Adrenal gland (tissue), 12 donors: Measurements from ENCODE around the gene CCDC27. TPM values are rescaled to one million over a fixed set of nuclear protein-coding genes. Genes with fewer than 3 reads are reported as not detected.

Source experiments
- DNase-seq, 7 donors: peaks; one replicate each; pipeline ENCODE4 v3.0.0-alpha.2; 2019 to 2020
- H3K27ac ChIP-seq, 5 donors: fragments of 200-600 bp; sonication (generic) in 4 of 5; 1 replicate in 3 of 5; 2 replicates in 2 of 5; pipeline versions ENCODE4 v1.5.1 to v1.8.0; 2016 to 2020; ENCODE audit warnings: mild to moderate bottlenecking in 1 of 5
- H3K27me3 ChIP-seq: fragments of 200-600 bp; 2 replicates; pipeline ENCODE4 v1.8.0; 2021
- H3K36me3 ChIP-seq, 2 donors: fragments of 200-600 bp; replicated peaks in 1 of 2; 1 replicate in 1 of 2; 2 replicates in 1 of 2; pipeline versions ENCODE4 v1.5.1 to v1.8.0; 2018 to 2022
- H3K4me1 ChIP-seq, 2 donors: fragments of 200-600 bp; replicated peaks in 1 of 2; 1 replicate in 1 of 2; 2 replicates in 1 of 2; pipeline versions ENCODE4 v1.5.1 to v1.8.0; 2018 to 2021
- H3K4me3 ChIP-seq, 4 donors: fragments of 200-600 bp; sonication (generic) in 3 of 4; one replicate each; pipeline ENCODE4 v1.5.1; 2016 to 2018
- H3K9me3 ChIP-seq, 3 donors: fragments of 200-600 bp; sonication (generic) in 1 of 3; replicated peaks in 1 of 3; 1 replicate in 2 of 3; 2 replicates in 1 of 3; pipeline versions ENCODE4 v1.5.1 to v1.8.0; 2016 to 2021
- POLR2A ChIP-seq, 2 donors: fragments of 450-650 bp; IDR thresholded peaks; one replicate each; pipeline ENCODE4 v1.6.1; 2017; ENCODE audit warnings: antibody characterized with exemption in 2 of 2, mild to moderate bottlenecking in 2 of 2, moderate library complexity in 1 of 2
- WGBS, 4 donors: extraction: QIAGEN DNeasy Blood & Tissue Kit in 2 of 4; methylation state at CpG; one replicate each; pipeline versions ENCODE4 v1.1.5 to v1.1.7; 2013 to 2017; 5-methylcytosine and 5-hydroxymethylcytosine counted together
- intact Hi-C, 2 donors: fragments of 100-400 bp; cut with DNase I; formaldehyde crosslinking; loops; one replicate each; pipeline versions ENCODE4 v1.14.1 to v1.15.0; 2022 to 2023
- polyA plus RNA-seq, 3 donors: library from polyadenylated mRNA; stranded (reverse); fragments of 200-250 nt in 2 of 3; fragments of 350-450 nt in 1 of 3; fragmentation: Illumina TruSeq in 1 of 3; extraction: RNeasy Lipid Tissue Mini Kit (QIAGEN cat#74804) in 1 of 3; gene quantifications; one replicate each; pipeline ENCODE4 v1.2.3, GENCODE V29; 2013 to 2014
- total RNA-seq, 9 donors: library from RNA; depleted of rRNA in 4 of 9; stranded (reverse); fragments of >200 nt in 4 of 9; fragments of 120-200 nt in 1 of 9; fragmentation: NEBNext Ultra II Directional in 1 of 9; extraction: Animal tissue kit (Norgen Biotek cat#: 25700) in 1 of 9; gene quantifications; one replicate each; pipeline versions ENCODE4 v1.1.0 to v1.2.4, GENCODE V29; 2013 to 2023
- TF ChIP-seq, protein P1 (sequence below), 6 experiments: fragments of 450-650 bp in 4 of 6; fragments of 200-600 bp in 2 of 6; sonication (generic) in 1 of 6; IDR thresholded peaks; 1 replicate in 5 of 6; 2 replicates in 1 of 6; pipeline versions ENCODE4 v1.5.1 to v1.8.0; 2016 to 2021; ENCODE audit warnings: antibody characterized with exemption in 6 of 6, mild to moderate bottlenecking in 2 of 6, moderate library complexity in 1 of 6
- donor health status: healthy with polysubstance abuse.
- donor health status: Bipolar disorder and iron deficiency.
- donor health status: DM: yes; HTN: yes; CAD: no.
- donor health status: DM: no; HTN: no; CAD: no.
- donor health status: DM: no; HTN: no; CAD: no.
- donor health status: DM: yes; HTN: yes; CAD: no.

Gene CCDC27
- total and polyA plus RNA-seq, 12 donors = not detected

DNA sequence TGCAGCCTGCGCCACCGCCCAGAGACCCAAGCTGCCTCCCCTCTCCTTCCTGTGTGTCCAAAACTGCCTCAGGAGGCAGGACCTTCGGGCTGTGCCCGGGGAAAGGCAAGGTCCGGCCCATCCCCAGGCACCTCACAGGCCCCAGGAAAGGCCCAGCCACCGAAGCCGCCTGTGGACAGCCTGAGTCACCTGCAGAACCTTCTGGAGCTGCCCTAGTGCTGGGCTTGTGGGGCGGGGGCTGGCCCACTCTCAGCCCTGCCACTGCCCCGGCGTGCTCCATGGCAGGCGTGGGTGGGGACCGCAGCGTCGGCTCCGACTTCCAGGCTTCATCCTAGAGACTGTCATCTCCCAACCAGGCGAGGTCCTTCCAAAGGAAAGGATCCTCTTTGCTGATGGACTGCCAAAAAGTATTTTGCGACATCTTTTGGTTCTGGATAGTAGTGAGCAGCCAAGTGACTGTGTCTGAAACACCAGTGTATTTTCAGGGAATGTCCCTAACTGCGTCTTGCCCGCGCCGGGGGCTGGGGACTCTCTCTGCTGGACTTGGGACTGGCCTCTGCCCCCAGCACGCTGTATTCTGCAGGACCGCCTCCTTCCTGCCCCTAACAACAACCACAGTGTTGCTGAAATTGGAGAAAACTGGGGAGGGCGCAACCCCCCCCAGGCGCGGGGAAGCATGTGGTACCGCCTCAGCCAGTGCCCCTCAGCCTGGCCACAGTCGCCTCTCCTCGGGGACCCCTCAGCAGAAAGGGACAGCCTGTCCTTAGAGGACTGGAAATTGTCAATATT lies 19.0 kb upstream of the CCDC27 start:
- Histone ChIP-seq H3K27ac (no peak overlapping the region), H3K9me3 (no peaks in the 10 kb centered on the region), H3K27me3 (no peaks in the 10 kb centered on the region), H3K4me1 (no peaks in the 10 kb centered on the region), H3K36me3 (peaks cover 0 to 23% of the 10 kb centered on the region in 2 donors), H3K4me3 (no peak overlapping the region)
- intact Hi-C loops = no loop called here
- no peak for DNase-seq
- WGBS, 4 donors = 70 to 89% (median 81%) methylated on average over 13 to 29 of the region's 29 CpGs
- TF ChIP-seq, protein P1, sequence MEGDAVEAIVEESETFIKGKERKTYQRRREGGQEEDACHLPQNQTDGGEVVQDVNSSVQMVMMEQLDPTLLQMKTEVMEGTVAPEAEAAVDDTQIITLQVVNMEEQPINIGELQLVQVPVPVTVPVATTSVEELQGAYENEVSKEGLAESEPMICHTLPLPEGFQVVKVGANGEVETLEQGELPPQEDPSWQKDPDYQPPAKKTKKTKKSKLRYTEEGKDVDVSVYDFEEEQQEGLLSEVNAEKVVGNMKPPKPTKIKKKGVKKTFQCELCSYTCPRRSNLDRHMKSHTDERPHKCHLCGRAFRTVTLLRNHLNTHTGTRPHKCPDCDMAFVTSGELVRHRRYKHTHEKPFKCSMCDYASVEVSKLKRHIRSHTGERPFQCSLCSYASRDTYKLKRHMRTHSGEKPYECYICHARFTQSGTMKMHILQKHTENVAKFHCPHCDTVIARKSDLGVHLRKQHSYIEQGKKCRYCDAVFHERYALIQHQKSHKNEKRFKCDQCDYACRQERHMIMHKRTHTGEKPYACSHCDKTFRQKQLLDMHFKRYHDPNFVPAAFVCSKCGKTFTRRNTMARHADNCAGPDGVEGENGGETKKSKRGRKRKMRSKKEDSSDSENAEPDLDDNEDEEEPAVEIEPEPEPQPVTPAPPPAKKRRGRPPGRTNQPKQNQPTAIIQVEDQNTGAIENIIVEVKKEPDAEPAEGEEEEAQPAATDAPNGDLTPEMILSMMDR (IDR thresholded peaks at IDR 0.05) = no peak
- no peak for TF ChIP-seq POLR2A (IDR thresholded peaks at IDR 0.05)

DNA sequence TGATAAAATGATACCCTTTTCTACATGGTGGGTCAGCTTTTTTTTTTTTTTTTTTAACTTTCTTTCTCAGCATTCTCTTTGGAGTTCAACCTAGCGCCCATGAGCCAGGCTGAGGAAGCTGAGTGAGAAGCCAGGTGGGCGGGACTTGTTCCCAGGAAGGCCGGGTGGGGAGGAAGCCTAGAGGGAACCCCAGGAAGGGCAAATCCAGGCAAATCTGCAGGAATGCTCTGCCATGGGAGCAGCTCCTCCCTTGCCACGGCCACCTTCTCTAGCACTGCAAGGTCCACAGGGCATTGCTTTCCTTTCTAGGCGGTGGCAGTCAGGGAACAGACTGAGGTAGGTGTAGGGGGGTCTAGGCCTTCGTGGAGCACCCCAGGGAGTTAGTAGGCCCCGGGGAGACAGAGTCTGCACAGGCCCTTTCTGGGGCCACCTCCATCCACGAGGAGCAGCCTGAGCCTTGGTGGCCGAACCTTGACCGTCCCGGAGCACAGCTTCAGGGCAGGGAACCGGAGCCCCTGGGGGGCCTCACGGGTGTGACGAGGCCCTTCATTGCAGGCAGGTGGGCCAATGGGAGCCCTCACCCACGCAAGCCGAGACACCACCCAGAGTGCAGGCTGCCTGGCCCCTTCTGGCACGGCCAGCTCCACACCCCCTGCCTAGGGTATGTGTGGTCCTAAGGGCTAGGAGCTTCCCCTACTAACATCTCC lies 18.2 kb upstream of the CCDC27 start:
- intact Hi-C loops = no loop called here
- Histone ChIP-seq H3K4me1 (no peaks in the 10 kb centered on the region), H3K27me3 (no peaks in the 10 kb centered on the region), H3K4me3 (no peak overlapping the region), H3K27ac (no peak overlapping the region), H3K9me3 (no peaks in the 10 kb centered on the region), H3K36me3 (peaks cover 0 to 30% of the 10 kb centered on the region in 2 donors)
- TF ChIP-seq POLR2A (IDR thresholded peaks at IDR 0.05) = no peak
- TF ChIP-seq, protein P1 (IDR thresholded peaks at IDR 0.05) = no peak
- 77 to 87% (median 79%) methylated on average over 6 to 17 of the region's 17 CpGs for WGBS, 4 donors
- no peak for DNase-seq

GRCh38 chr1:3734602-3735001 lies 17.6 kb upstream of the CCDC27 start:
- H3K27me3 ChIP-seq = no peaks in the 10 kb centered on the region
- H3K4me3 ChIP-seq = no peak overlapping the region
- H3K9me3 ChIP-seq = no peaks in the 10 kb centered on the region
- intact Hi-C loops = no loop called here
- TF ChIP-seq, protein P1 (IDR thresholded peaks at IDR 0.05) = no peak
- TF ChIP-seq POLR2A (IDR thresholded peaks at IDR 0.05) = no peak
- no peaks in the 10 kb centered on the region for H3K4me1 ChIP-seq
- H3K36me3 ChIP-seq = peaks cover 0 to 30% of the 10 kb centered on the region in 2 donors
- no peak for DNase-seq
- 92 to 100% (median 94%) methylated on average over 4 to 16 of the region's 16 CpGs for WGBS, 4 donors
- H3K27ac ChIP-seq = no peak overlapping the region

DNA sequence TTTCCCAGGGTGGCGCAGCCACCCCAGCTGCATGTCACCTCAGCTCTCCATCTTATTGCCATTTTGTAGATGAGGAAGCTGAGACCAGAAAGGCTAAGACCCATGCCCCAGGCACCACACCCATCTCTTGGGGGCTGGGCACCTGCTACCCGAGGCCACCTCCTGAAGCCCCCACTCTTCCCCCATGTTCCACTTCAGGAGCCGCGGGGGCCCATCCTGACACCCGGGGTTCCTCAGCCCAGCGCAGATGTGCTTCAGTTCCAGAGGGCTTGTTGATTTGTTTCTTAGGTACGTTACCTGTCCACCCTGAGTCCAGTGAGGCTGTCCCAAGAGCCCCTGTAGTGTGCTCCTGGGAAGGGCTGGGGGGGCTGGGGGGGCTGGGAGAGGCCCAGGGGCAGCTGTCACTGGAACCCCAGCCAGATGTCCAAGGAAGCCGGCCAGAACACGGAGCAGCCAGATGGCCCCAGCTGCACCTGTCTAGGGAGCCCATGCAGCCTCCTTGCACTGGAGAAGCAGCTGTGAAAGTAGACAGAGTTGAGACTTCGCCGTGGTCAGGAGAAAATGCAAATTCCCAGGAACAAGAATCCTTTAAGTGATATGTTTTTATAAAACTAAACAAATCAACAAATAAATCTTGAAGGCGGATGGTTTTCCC lies 17.1 kb upstream of the CCDC27 start:
- Histone ChIP-seq H3K9me3 (no peaks in the 10 kb centered on the region), H3K4me3 (no peak overlapping the region), H3K27ac (no peak overlapping the region), H3K27me3 (no peaks in the 10 kb centered on the region), H3K36me3 (peaks cover 0 to 30% of the 10 kb centered on the region in 2 donors), H3K4me1 (no peaks in the 10 kb centered on the region)
- TF ChIP-seq, protein P1 (IDR thresholded peaks at IDR 0.05) = no peak
- no peak for TF ChIP-seq POLR2A (IDR thresholded peaks at IDR 0.05)
- 78 to 90% (median 87%) methylated on average over 9 to 12 of the region's 12 CpGs for WGBS, 4 donors
- intact Hi-C loops = no loop called here
- no peak for DNase-seq
